ENCODE measurements around the gene CACNA1F. TPM values are rescaled to one million over a fixed set of nuclear protein-coding genes. Genes with fewer than 3 reads are reported as not detected.

Gene CACNA1F
- polyA plus RNA-seq, 3 donors = 0.73 TPM; not detected in 2

GRCh38 chrX:49276671-49277534, 43.8 kb upstream of the CACNA1F start:
- H3K27ac ChIP-seq (ENCODE audit: low read depth in 1 of 2, low read length in 2 of 2) = no peak overlapping the region
- H3K4me1 Mint-ChIP-seq = peaks cover 29% of the 10 kb centered on the region
- peaks cover 0 to 7% (median 5%) of the 10 kb centered on the region in 3 donors for H3K27me3 Mint-ChIP-seq (ENCODE audit: low read depth in 3 of 3)
- peaks cover 16% of the 10 kb centered on the region for H3K79me2 ChIP-seq (ENCODE audit: insufficient read depth, low read length)
- H3K27me3 ChIP-seq (ENCODE audit: control insufficient read depth in 2 of 2, insufficient read depth in 2 of 2, low read length in 2 of 2) = no peaks in the 10 kb centered on the region
- H3K36me3 ChIP-seq (replicated peaks in 1 of 2; ENCODE audit: control insufficient read depth in 1 of 2, insufficient read depth in 2 of 2, low read length in 2 of 2) = no peaks in the 10 kb centered on the region
- H3K4me1 ChIP-seq (ENCODE audit: control insufficient read depth in 1 of 2, insufficient read depth in 2 of 2, low read length in 2 of 2) = peaks cover 8 to 9% of the 10 kb centered on the region in 2 donors
- WGBS (ENCODE audit: insufficient coverage) = 100% methylated on average over 8 of the region's 19 CpGs
- H3K9me3 Mint-ChIP-seq = peaks cover 0 to 3% (median 0%) of the 10 kb centered on the region in 7 donors
- H3K9me3 ChIP-seq (replicated peaks in 1 of 2; ENCODE audit: control insufficient read depth in 1 of 2, insufficient read depth in 1 of 2, low read length in 2 of 2) = no peaks in the 10 kb centered on the region
- no peak overlapping the region for H3K4me2 ChIP-seq (replicated peaks; ENCODE audit: extremely low read depth, low read length, poor library complexity, severe bottlenecking)
- no peak overlapping the region for H2AFZ ChIP-seq (ENCODE audit: insufficient read depth, low read depth, low read length, poor library complexity, severe bottlenecking)
- H3K4me3 ChIP-seq (replicated peaks in 1 of 3; ENCODE audit: low read depth in 2 of 3, low read length in 3 of 3) = no peak overlapping the region
- H3K4me3 Mint-ChIP-seq = no peak overlapping the region
- no peak overlapping the region for H3K9ac ChIP-seq (ENCODE audit: insufficient read depth, low read length, poor library complexity, severe bottlenecking)
- H3K36me3 Mint-ChIP-seq = peaks cover 3 to 5% of the 10 kb centered on the region in 2 donors
- intact Hi-C loops (cut with micrococcal nuclease) = no loop called here
- TF ChIP-seq CTCF (IDR thresholded peaks at IDR 0.05) = no peak
- H4K20me1 ChIP-seq (ENCODE audit: insufficient read depth, low read length) = no peaks in the 10 kb centered on the region
- DNase-seq = no peak
- no peak overlapping the region for H3K27ac Mint-ChIP-seq

- peaks cover 0 to 3% (median 0%) of the 10 kb centered on the region in 7 donors for H3K9me3 Mint-ChIP-seq
- no peak overlapping the region for H3K27ac Mint-ChIP-seq
- no peak for TF ChIP-seq CTCF (IDR thresholded peaks at IDR 0.05)
- peaks cover 23% of the 10 kb centered on the region for H3K79me2 ChIP-seq (ENCODE audit: insufficient read depth, low read length)
- no CpG with 5 or more reads among the region's 1 CpG for WGBS (ENCODE audit: insufficient coverage)
- no peak overlapping the region for H3K4me2 ChIP-seq (replicated peaks; ENCODE audit: extremely low read depth, low read length, poor library complexity, severe bottlenecking)
- intact Hi-C loops (cut with micrococcal nuclease) = no loop called here
- no peak overlapping the region for H3K27ac ChIP-seq (ENCODE audit: low read depth in 1 of 2, low read length in 2 of 2)
- no peaks in the 10 kb centered on the region for H4K20me1 ChIP-seq (ENCODE audit: insufficient read depth, low read length)
- no peak overlapping the region for H3K4me3 ChIP-seq (replicated peaks in 1 of 3; ENCODE audit: low read depth in 2 of 3, low read length in 3 of 3)
- H3K36me3 Mint-ChIP-seq = peaks cover 3 to 5% of the 10 kb centered on the region in 2 donors
- peaks cover 35% of the 10 kb centered on the region for H3K4me1 Mint-ChIP-seq
- H3K9ac ChIP-seq (ENCODE audit: insufficient read depth, low read length, poor library complexity, severe bottlenecking) = no peak overlapping the region
- no peak for DNase-seq
- H3K27me3 Mint-ChIP-seq (ENCODE audit: low read depth in 3 of 3) = peaks cover 0 to 7% (median 5%) of the 10 kb centered on the region in 3 donors
- no peak overlapping the region for H3K4me3 Mint-ChIP-seq
- no peaks in the 10 kb centered on the region for H3K9me3 ChIP-seq (replicated peaks in 1 of 2; ENCODE audit: control insufficient read depth in 1 of 2, insufficient read depth in 1 of 2, low read length in 2 of 2)
- H3K36me3 ChIP-seq (replicated peaks in 1 of 2; ENCODE audit: control insufficient read depth in 1 of 2, insufficient read depth in 2 of 2, low read length in 2 of 2) = no peaks in the 10 kb centered on the region
- no peaks in the 10 kb centered on the region for H3K27me3 ChIP-seq (ENCODE audit: control insufficient read depth in 2 of 2, insufficient read depth in 2 of 2, low read length in 2 of 2)
- no peak overlapping the region for H2AFZ ChIP-seq (ENCODE audit: insufficient read depth, low read depth, low read length, poor library complexity, severe bottlenecking)
- peaks cover 15 to 16% of the 10 kb centered on the region in 2 donors for H3K4me1 ChIP-seq (ENCODE audit: control insufficient read depth in 1 of 2, insufficient read depth in 2 of 2, low read length in 2 of 2)
These were observed 43.1 kb upstream of the CACNA1F start for GRCh38 chrX:49276207-49276606.
